Activated naive CD8-positive, alpha-beta T cell treated with anti-CD3 and anti-CD28 coated beads, Interleukin-2, amount 50 U/mL, for 16 hours (primary cell): ENCODE measurements around the gene PRDM16.

Source experiments
- DNase-seq: peaks from one replicate; pipeline ENCODE4 v3.0.0-alpha.2; 2020; ENCODE audit warnings: low read depth, low spot score

The PRDM16 gene

DNA sequence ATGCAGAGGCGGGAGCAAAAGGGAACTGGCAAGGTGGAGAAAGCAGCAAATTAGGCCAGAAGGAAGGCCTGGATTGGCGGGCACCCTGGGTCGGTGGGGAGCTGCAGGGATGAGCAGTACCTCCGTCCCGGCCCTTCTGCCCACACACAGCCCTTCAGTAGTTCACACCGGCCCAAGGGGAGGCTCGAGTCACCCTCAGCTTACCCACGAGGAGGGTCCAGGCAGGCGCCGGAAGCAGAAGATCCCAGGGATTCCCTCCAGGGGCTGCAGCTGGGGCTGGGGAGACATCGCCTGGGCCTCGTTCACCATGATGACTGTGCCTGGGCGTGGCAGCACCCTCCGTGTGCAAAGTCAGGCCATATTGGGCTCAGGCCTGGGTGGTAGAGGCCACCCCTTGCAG, 190.0 kb downstream of the PRDM16 start:
- no peak for DNase-seq

- DNase-seq: no peak
Observed at GRCh38 chr1:3261007-3261968, 192.3 kb downstream of the PRDM16 start.

- DNase-seq: no peak
Observed at GRCh38 chr1:3261969-3262579, 193.1 kb downstream of the PRDM16 start.

GRCh38 chr1:3262681-3263286, 193.8 kb downstream of the PRDM16 start:
- no peak for DNase-seq

DNA sequence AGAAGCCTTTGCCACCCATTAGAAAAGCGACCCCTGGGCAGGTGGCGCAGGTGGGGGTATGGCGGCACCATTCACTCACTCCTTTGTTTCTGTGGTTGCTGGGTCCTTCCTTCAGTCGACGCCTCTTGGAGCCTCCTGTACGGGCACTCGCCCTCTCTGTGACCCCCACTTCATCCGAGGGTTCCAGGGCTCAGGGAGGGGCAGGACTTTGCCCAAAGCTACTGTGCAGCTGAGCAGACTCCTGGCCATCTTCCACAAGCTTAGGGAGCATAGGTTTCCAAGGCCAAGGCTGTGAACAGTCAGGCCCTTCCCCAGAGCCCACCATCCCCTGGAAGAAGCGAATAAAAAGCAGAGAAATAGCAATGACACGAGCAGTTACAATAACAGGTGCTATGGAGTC, 194.8 kb downstream of the PRDM16 start:
- DNase-seq: no peak

- no peak for DNase-seq
Observed at GRCh38 chr1:3264456-3264855, 195.5 kb downstream of the PRDM16 start.

DNA sequence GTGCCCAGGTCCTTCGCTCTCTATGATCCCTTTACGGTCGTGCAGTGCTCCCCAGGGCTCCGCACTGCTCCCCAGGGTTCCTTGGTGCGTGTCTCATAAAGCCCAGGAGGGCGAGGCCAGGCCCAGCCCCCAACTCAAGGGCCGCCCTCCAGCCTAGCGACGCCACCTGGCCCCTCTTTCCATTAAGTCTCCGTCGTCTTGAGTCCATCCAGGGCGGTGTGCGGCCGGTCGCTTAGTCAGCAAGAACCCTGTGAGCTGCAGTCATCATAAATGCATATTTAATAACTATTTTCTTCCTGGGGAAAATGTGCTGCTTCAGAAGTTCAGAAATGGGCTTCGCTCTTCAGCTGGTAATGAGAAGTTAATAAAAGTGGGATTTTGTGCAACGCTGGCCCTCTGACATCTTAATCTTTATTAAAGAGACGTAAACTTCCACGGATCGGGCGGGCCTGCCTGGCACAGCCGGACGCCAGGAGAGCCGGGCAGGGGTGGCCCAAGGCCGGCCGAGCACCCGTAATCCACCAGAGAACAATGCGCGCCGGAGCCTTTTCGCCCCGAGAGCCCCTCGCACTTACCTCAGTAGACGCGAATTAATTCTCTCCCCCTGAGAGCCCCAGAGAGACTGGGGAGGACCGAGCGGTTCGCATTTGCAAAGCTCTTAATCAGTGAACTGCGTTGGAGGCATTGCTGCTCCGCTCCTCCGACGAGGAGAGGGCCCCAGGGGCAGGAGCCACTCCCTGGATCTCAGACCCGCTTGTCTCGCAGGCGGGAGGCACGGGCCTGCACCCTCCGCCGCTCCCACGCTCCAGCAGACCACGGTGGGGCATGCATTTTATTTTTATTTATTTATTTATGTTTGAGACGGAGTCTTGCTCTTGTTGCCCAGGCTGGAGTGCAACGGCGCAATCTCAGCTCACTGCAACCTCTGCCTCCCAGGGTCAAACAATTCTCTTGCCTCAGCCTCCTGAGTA, 197.1 kb downstream of the PRDM16 start:
- no peak for DNase-seq

GRCh38 chr1:3266870-3267549, 198.0 kb downstream of the PRDM16 start:
- DNase-seq: no peak

- DNase-seq: no peak
Observed at GRCh38 chr1:3267550-3268270, 198.7 kb downstream of the PRDM16 start.

- DNase-seq: no peak
Observed at GRCh38 chr1:3268281-3268680, 199.3 kb downstream of the PRDM16 start.

- no peak for DNase-seq
Observed at GRCh38 chr1:3270403-3271245, 201.6 kb downstream of the PRDM16 start.

GRCh38 chr1:3271866-3272265, 202.9 kb downstream of the PRDM16 start:
- DNase-seq: no peak

GRCh38 chr1:3272321-3273045, 203.5 kb downstream of the PRDM16 start:
- no peak for DNase-seq

DNA sequence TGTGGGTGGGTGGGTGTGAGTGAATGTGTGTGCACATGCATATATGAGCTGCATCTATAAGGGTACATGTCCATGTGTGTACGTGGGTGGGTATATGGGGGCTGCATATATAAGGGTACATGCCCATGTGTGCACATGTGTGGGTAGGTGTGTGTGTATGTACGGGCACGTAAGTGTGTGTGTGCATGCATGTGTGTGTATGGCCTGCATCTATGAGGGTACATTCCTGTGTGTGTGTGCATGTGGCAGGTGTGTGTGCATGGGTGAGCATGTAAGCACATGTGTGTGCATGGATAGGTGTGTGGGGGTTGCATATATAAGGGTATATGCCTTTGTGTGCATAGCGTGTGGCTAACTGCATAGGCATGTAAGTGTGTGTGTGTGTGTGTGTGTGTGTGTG, 204.4 kb downstream of the PRDM16 start:
- DNase-seq: no peak

DNA sequence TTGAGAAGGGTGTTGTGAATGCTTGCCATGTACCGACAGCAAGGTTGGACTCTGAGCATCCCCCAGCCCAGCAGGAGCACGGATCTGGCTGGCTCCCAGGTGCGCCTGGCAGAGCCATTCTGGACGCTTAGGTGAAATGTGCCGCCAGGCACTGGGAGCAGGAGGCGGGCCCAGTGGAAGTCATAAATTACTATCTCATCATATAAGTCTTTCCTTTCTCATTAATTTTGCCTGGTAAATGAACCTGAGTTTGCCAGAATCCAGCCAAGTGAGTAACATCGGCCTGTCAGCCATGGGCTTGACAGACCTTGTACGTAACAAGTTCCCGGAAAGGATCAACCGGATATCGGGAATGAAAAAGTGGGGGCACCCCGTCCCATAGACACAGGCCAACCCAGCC, 206.0 kb downstream of the PRDM16 start:
- DNase-seq: no peak

- DNase-seq: no peak
Observed at GRCh38 chr1:3275471-3276340, 206.7 kb downstream of the PRDM16 start.

- DNase-seq: no peak
Observed at GRCh38 chr1:3276341-3276800, 207.4 kb downstream of the PRDM16 start.
